ENCODE data around the gene RASL11B. TPM values are rescaled to one million over a fixed set of nuclear protein-coding genes. Genes with fewer than 3 reads are reported as not detected.

RASL11B gene
- total RNA-seq, 6 experiments from 2014 or later: 0.12 to 0.16 (median 0.14) TPM; not detected in 1

GRCh38 chr4:52846502-52846901, 15.6 kb upstream of the RASL11B start:
- Mint-ChIP-seq H3K4me1 (ENCODE audit: low read depth) (peaks cover 3% of the 10 kb centered on the region), H3K4me3 (no peak overlapping the region), H3K27ac (no peak overlapping the region), H3K9me3 (no peaks in the 10 kb centered on the region), H3K27me3 (ENCODE audit: insufficient read depth) (no peaks in the 10 kb centered on the region; the same call in 1 of the 2 replicates), H3K36me3 (ENCODE audit: low read depth) (no peaks in the 10 kb centered on the region)
- no peak for TF ChIP-seq CTCF (IDR thresholded peaks at IDR 0.05)
- no peak for DNase-seq

DNA sequence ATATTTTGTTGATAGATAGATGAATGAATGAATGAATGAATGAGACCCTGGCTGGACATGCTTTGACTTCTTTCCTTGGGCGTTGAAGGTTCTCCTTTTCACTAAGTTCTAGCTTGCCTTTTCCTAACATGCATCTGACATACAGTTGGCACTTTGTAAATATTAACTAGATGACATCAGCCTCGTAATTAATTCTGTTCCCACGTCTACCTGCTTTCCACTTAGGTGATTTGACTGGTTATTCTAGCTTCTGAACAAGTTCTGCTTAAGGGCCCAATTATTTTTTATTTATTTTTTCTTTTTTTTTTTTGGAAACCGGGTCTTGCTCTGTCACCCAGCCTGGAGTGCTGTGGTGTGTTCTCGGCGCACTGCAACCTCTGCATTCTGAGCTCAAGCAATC, 13.9 kb upstream of the RASL11B start:
- Mint-ChIP-seq H3K4me3 (no peak overlapping the region), H3K9me3 (no peaks in the 10 kb centered on the region), H3K27ac (no peak overlapping the region), H3K27me3 (ENCODE audit: insufficient read depth) (no peaks in the 10 kb centered on the region; the same call in 1 of the 2 replicates), H3K36me3 (ENCODE audit: low read depth) (no peaks in the 10 kb centered on the region), H3K4me1 (ENCODE audit: low read depth) (peaks cover 21% of the 10 kb centered on the region)
- DNase-seq: no peak
- TF ChIP-seq CTCF (IDR thresholded peaks at IDR 0.05): no peak

GRCh38 chr4:52850406-52851124, 11.6 kb upstream of the RASL11B start:
- DNase-seq: no peak
- H3K27me3 Mint-ChIP-seq (ENCODE audit: insufficient read depth): no peaks in the 10 kb centered on the region; the same call in 1 of the 2 replicates
- H3K4me3 Mint-ChIP-seq: no peak overlapping the region
- no peaks in the 10 kb centered on the region for H3K36me3 Mint-ChIP-seq (ENCODE audit: low read depth)
- no peak for TF ChIP-seq CTCF (IDR thresholded peaks at IDR 0.05)
- H3K9me3 Mint-ChIP-seq: no peaks in the 10 kb centered on the region
- H3K4me1 Mint-ChIP-seq (ENCODE audit: low read depth): peaks cover 35% of the 10 kb centered on the region
- no peak overlapping the region for H3K27ac Mint-ChIP-seq

DNA sequence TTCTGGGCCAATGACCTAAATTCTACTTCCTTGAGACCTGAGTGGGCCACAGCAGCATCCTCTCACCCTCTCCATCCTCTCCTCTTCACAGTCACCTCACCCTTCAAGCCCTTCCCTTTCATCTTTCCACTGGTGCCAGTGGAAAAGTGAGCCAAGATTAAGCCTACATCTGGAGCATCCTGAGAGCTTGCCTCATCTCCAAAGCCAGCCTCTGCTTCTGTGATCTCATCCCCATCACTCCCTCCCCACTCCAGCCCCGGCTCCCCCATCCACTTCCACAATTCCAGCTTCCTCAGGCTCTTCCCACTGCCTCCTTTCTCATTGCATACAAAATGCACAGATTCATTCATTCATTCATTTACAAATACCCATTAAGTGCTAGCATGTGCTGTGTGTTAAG, 10.1 kb upstream of the RASL11B start:
- H3K4me3 Mint-ChIP-seq: no peak overlapping the region
- H3K27me3 Mint-ChIP-seq (ENCODE audit: insufficient read depth): no peaks in the 10 kb centered on the region; the same call in 1 of the 2 replicates
- peaks cover 35% of the 10 kb centered on the region for H3K4me1 Mint-ChIP-seq (ENCODE audit: low read depth)
- TF ChIP-seq CTCF (IDR thresholded peaks at IDR 0.05): no peak
- H3K36me3 Mint-ChIP-seq (ENCODE audit: low read depth): peaks cover 2% of the 10 kb centered on the region; the same call in 1 of the 2 replicates
- peaks cover 3% of the 10 kb centered on the region for H3K9me3 Mint-ChIP-seq
- DNase-seq: no peak
- no peak overlapping the region; the same call in 1 of the 2 replicates for H3K27ac Mint-ChIP-seq

- H3K27ac Mint-ChIP-seq: peak overlapping the region; percentile 83
- no peak for TF ChIP-seq CTCF (IDR thresholded peaks at IDR 0.05)
- peak; percentile 29 for DNase-seq
- H3K27me3 Mint-ChIP-seq (ENCODE audit: insufficient read depth): no peaks in the 10 kb centered on the region; the same call in 1 of the 2 replicates
- H3K36me3 Mint-ChIP-seq (ENCODE audit: low read depth): peaks cover 9% of the 10 kb centered on the region
- H3K9me3 Mint-ChIP-seq: peaks cover 10% of the 10 kb centered on the region
- H3K4me3 Mint-ChIP-seq: peak overlapping the region; percentile 75
- H3K4me1 Mint-ChIP-seq (ENCODE audit: low read depth): peaks cover 35% of the 10 kb centered on the region
Measured at GRCh38 chr4:52852711-52853110, 9.4 kb upstream of the RASL11B start.

Measured in HFFc6 (cell line).